ENCODE results near the gene SETD2.

- no peak for TF ChIP-seq CTCF (IDR thresholded peaks at IDR 0.05)
- no peak for TF ChIP-seq POLR2A (IDR thresholded peaks at IDR 0.05)
Observed at GRCh38 chr3:47020311-47020710, 143.6 kb downstream of the SETD2 start.

Measured in lower leg skin (tissue), 3 donors.